Measurements from ENCODE around the gene TGIF2LX.
"Not testable (repeated sequence)": the region's sequence is repeated elsewhere in the genome, so short reads cannot be mapped to it uniquely, and the experiment has no call there.

Gene TGIF2LX

DNA sequence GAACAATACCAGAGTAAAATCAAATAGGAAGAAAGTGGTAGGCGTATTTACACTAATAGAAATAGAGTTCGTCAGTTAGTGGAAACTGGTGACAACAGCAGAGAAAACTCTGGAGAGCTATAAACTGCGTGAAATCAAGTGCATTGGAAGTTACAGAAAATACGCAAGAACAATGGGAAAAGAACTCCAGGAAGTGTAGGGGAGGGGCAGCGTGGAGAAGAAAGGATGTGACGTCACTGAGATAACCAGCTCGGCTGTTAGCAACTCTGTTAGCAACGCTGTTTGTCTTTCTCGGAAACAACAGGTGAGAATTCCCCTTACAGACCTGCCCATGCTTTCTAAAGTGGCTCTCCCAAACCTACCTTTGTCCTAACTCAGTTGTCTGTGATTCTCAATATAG lies at the start of gene TGIF2LX:
TGIF2LX (plus strand) TSS at position 244 of the 400 bp plus-strand sequence. CDS start 178 bp downstream, outside the sequence.
- DNase-seq (ENCODE audit: extremely low read depth in 1 of 2, low read depth in 1 of 2) = not testable (repeated sequence)

DNA sequence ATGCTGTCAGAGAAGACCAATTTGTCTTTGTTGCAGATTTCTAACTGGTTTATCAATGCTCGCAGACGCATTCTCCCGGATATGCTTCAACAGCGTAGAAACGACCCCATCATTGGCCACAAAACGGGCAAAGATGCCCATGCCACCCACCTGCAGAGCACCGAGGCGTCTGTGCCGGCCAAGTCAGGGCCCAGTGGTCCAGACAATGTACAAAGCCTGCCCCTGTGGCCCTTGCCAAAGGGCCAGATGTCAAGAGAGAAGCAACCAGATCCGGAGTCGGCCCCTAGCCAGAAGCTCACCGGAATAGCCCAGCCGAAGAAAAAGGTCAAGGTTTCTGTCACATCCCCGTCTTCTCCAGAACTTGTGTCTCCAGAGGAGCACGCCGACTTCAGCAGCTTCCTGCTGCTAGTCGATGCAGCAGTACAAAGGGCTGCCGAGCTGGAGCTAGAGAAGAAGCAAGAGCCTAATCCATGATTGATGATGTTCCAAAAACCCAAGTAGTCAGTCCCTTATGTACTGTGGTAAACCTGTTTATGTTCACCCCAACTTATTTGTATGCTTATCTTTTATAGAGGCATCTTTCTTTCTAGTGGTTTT lies 728 bp downstream of the TGIF2LX start:
- not testable (repeated sequence) for DNase-seq (ENCODE audit: extremely low read depth in 1 of 2, low read depth in 1 of 2)

DNA sequence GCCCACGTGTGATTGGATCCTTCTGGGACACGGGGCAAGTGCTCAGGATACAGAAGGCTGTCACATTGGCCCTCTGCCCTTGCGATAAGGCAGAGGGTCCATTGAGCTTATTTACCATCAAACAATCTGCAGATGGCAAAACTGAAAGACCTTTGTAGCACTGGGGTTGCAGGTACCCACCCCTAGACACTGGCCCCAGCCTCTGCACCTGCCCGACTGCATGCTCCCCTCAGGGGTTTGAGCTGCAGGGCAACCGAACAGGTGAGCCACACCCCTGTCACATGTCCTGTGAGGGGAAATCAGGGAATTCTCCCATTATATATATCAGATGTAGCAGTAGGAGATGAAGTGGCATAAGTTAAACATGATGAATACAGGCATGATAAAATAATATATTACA lies 21.4 kb downstream of the TGIF2LX start:
- DNase-seq (ENCODE audit: extremely low read depth in 1 of 2, low read depth in 1 of 2) = not testable (repeated sequence)

DNA sequence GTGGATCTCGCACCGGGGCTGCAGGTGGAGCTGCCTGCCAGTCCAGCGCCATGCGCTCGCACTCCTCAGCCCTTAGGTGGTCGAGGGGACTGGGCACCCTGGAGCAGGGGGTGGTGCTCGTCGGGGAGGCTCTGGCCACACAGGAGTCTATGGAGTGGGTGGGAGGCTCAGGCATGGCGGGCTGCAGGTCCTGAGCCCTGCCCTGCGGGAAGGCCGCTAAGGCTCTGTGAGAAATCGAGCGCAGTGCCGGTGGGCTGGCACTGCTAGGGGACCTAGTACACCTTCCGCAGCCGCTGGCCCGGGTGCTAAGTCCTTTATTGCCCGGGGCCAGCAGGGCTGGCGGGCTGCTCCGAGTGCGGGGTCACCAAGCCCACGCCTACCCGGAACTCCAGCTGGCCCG lies 43.9 kb downstream of the TGIF2LX start:
- not testable (repeated sequence) for DNase-seq (ENCODE audit: extremely low read depth in 1 of 2, low read depth in 1 of 2)

Measured in activated CD8-positive, alpha-beta memory T cell treated with anti-CD3 and anti-CD28 coated beads for 1 hour (primary cell).